Keratinocyte (primary cell): Measurements from ENCODE around the gene CNGA1. TPM values are rescaled to one million over a fixed set of nuclear protein-coding genes. Genes with fewer than 3 reads are reported as not detected.

Experiments used
- DNase-seq: peaks from one replicate; pipeline ENCODE4 v3.0.0-alpha.2; 2011; ENCODE audit warnings: low read depth, missing footprints, low spot score
- FAIRE-seq: peaks from 2 replicates; lab custom pipeline; 2011; peaks lifted over from hg19 to GRCh38; lab: Jason Lieb, UNC
- H2AFZ ChIP-seq: 2 replicates; pipeline ENCODE4 v1.6.0; 2012; ENCODE audit warnings: low read length, control low read depth, inconsistent platforms; ENCODE audit not compliant: control insufficient read depth
- H3K27ac ChIP-seq: 2 replicates; pipeline ENCODE4 v1.5.1; 2011; ENCODE audit warnings: low read length; ENCODE audit not compliant: control insufficient read depth, insufficient read depth
- H3K27me3 ChIP-seq: 3 replicates; pipeline ENCODE4 v1.6.0; 2011; ENCODE audit warnings: low read length; ENCODE audit not compliant: control insufficient read depth, insufficient read depth; ENCODE audit errors: extremely low read depth
- H3K36me3 ChIP-seq, 2 experiments: 2 replicates in 1 of 2; 3 replicates in 1 of 2; pipeline ENCODE4 v1.5.1; 2011; ENCODE audit warnings: low read length in 2 of 2, mild to moderate bottlenecking in 1 of 2; ENCODE audit not compliant: control insufficient read depth in 2 of 2, insufficient read depth in 2 of 2; ENCODE audit errors: extremely low read depth in 1 of 2
- H3K4me1 ChIP-seq: 3 replicates; pipeline ENCODE4 v1.5.1; 2011; ENCODE audit warnings: low read length; ENCODE audit not compliant: control insufficient read depth, insufficient read depth; ENCODE audit errors: extremely low read depth
- H3K4me2 ChIP-seq: 3 replicates; pipeline ENCODE4 v1.6.0; 2011; ENCODE audit warnings: low read depth, low read length; ENCODE audit not compliant: control insufficient read depth, insufficient read depth; ENCODE audit errors: extremely low read depth
- H3K4me3 ChIP-seq, 3 experiments: fragments of 200-600 bp in 1 of 3; sonication (generic) in 1 of 3; 2 replicates in 2 of 3; 3 replicates in 1 of 3; pipeline ENCODE4 v1.5.1; 2011 to 2016; ENCODE audit warnings: low read length in 3 of 3, mild to moderate bottlenecking in 3 of 3, control low read depth in 2 of 3, inconsistent platforms in 1 of 3, low read depth in 1 of 3, mixed read lengths in 1 of 3, mixed run types in 1 of 3, moderate library complexity in 1 of 3; ENCODE audit not compliant: control insufficient read depth in 2 of 3, insufficient read depth in 2 of 3; ENCODE audit errors: extremely low read depth in 1 of 3
- H3K79me2 ChIP-seq: 2 replicates; pipeline ENCODE4 v1.6.0; 2012; ENCODE audit warnings: low read length; ENCODE audit not compliant: control insufficient read depth, insufficient read depth
- H3K9ac ChIP-seq: 3 replicates; pipeline ENCODE4 v1.6.0; 2011; ENCODE audit warnings: low read length; ENCODE audit not compliant: control insufficient read depth, insufficient read depth; ENCODE audit errors: extremely low read depth
- H3K9me1 ChIP-seq: 3 replicates; pipeline ENCODE4 v1.6.0; 2011; ENCODE audit warnings: low read length; ENCODE audit not compliant: control insufficient read depth, insufficient read depth; ENCODE audit errors: extremely low read depth
- H3K9me3 ChIP-seq: 2 replicates; pipeline ENCODE4 v1.5.1; 2012; ENCODE audit warnings: low read depth, low read length; ENCODE audit not compliant: control insufficient read depth
- H4K20me1 ChIP-seq: 3 replicates; pipeline ENCODE4 v1.6.0; 2011; ENCODE audit warnings: low read length; ENCODE audit not compliant: control insufficient read depth, insufficient read depth; ENCODE audit errors: extremely low read depth
- CTCF ChIP-seq, 3 experiments: IDR thresholded peaks in 1 of 3; conservative IDR thresholded peaks in 1 of 3; optimal IDR thresholded peaks in 1 of 3; 2 replicates in 2 of 3; 3 replicates in 1 of 3; pipeline versions ENCODE3 to v1.5.1; 2011; ENCODE audit warnings: low read length in 3 of 3, mild to moderate bottlenecking in 3 of 3, moderate library complexity in 2 of 3, control low read depth in 1 of 3, inconsistent platforms in 1 of 3; ENCODE audit not compliant: insufficient read depth in 2 of 3; ENCODE audit errors: extremely low read depth in 1 of 3
- EZH2 ChIP-seq: IDR thresholded peaks from one replicate; pipeline ENCODE4 v1.6.1; 2012; ENCODE audit warnings: inconsistent platforms, mild to moderate bottlenecking, low read length, moderate library complexity
- dilution Hi-C: fragments of 300-500 bp; cut with MboI; formaldehyde crosslinking; loops from one replicate; pipeline ENCODE4 v1.7.0; 2020; ENCODE audit warnings: low sequenced_read_pairs; ENCODE audit not compliant: extremely low pct_ligation_motif_present
- polyA plus RNA-seq, 5 experiments: library from polyadenylated mRNA; depleted of rRNA in 3 of 5; stranded (reverse) in 3 of 5; stranded (forward) in 1 of 5; unstranded in 1 of 5; fragments of >200 nt; gene quantifications; 1 replicate in 1 of 5; 2 replicates in 3 of 5; 3 replicates in 1 of 5; pipeline versions ENCODE4 v1.2.1 to v1.2.3, GENCODE V29; 2011 to 2012; ENCODE audit warnings: missing spikeins in 2 of 5, low read depth in 1 of 5, low replicate concordance in 1 of 5

CNGA1 gene
- polyA plus RNA-seq, 1 donor (not counting 4 experiments of a cell fraction or from before 2014, with no cell fraction given): 0.58 TPM

GRCh38 chr4:48043504-48043903 is 27.0 kb upstream of the CNGA1 start:
- H3K9me1 ChIP-seq: no peaks in the 10 kb centered on the region
- no peak overlapping the region for H3K4me3 ChIP-seq
- no peak overlapping the region for H3K9ac ChIP-seq
- FAIRE-seq (no peak), DNase-seq (no peak)
- dilution Hi-C loops: no loop called here
- H4K20me1 ChIP-seq: no peaks in the 10 kb centered on the region
- H3K9me3 ChIP-seq: no peaks in the 10 kb centered on the region
- no peaks in the 10 kb centered on the region for H3K27me3 ChIP-seq
- H3K4me1 ChIP-seq: no peaks in the 10 kb centered on the region
- H2AFZ ChIP-seq: no peak overlapping the region
- TF ChIP-seq EZH2 (no peak), CTCF (optimal IDR thresholded peaks at IDR 0.05 in 1 of 3, IDR thresholded peaks at IDR 0.05 in 1 of 3, conservative IDR thresholded peaks at IDR 0.05 in 1 of 3; ENCODE audit: extremely low read depth in 1 of 3, insufficient read depth in 2 of 3, low read length in 3 of 3) (no peak)
- H3K36me3 ChIP-seq: no peaks in the 10 kb centered on the region
- H3K27ac ChIP-seq: no peak overlapping the region
- H3K4me2 ChIP-seq: no peak overlapping the region
- H3K79me2 ChIP-seq: no peaks in the 10 kb centered on the region

- FAIRE-seq (no peak), DNase-seq (no peak)
- H3K9me3 ChIP-seq: no peaks in the 10 kb centered on the region
- no peak overlapping the region for H2AFZ ChIP-seq
- no peaks in the 10 kb centered on the region for H3K9me1 ChIP-seq
- no peak overlapping the region for H3K4me3 ChIP-seq
- dilution Hi-C loops: no loop called here
- H4K20me1 ChIP-seq: no peaks in the 10 kb centered on the region
- H3K27me3 ChIP-seq: no peaks in the 10 kb centered on the region
- H3K4me1 ChIP-seq: no peaks in the 10 kb centered on the region
- H3K79me2 ChIP-seq: no peaks in the 10 kb centered on the region
- no peaks in the 10 kb centered on the region for H3K36me3 ChIP-seq
- no peak overlapping the region for H3K9ac ChIP-seq
- no peak overlapping the region for H3K27ac ChIP-seq
- H3K4me2 ChIP-seq: no peak overlapping the region
- TF ChIP-seq EZH2: no peak
- TF ChIP-seq CTCF (optimal IDR thresholded peaks at IDR 0.05 in 1 of 3, IDR thresholded peaks at IDR 0.05 in 1 of 3, conservative IDR thresholded peaks at IDR 0.05 in 1 of 3; ENCODE audit: extremely low read depth in 1 of 3, insufficient read depth in 2 of 3, low read length in 3 of 3): no peak
Measured at GRCh38 chr4:48042979-48043461, 26.5 kb upstream of the CNGA1 start.
